GM12872 (cell line): ENCODE results near the gene GUK1.

ENCODE experiments used
- TF ChIP-seq, protein P1 (sequence below): IDR thresholded peaks from 3 replicates; pipeline ENCODE4 v1.5.1; 2011; ENCODE audit warnings: low read depth, mild to moderate bottlenecking, low read length, moderate library complexity; ENCODE audit not compliant: insufficient read depth

Gene GUK1

DNA sequence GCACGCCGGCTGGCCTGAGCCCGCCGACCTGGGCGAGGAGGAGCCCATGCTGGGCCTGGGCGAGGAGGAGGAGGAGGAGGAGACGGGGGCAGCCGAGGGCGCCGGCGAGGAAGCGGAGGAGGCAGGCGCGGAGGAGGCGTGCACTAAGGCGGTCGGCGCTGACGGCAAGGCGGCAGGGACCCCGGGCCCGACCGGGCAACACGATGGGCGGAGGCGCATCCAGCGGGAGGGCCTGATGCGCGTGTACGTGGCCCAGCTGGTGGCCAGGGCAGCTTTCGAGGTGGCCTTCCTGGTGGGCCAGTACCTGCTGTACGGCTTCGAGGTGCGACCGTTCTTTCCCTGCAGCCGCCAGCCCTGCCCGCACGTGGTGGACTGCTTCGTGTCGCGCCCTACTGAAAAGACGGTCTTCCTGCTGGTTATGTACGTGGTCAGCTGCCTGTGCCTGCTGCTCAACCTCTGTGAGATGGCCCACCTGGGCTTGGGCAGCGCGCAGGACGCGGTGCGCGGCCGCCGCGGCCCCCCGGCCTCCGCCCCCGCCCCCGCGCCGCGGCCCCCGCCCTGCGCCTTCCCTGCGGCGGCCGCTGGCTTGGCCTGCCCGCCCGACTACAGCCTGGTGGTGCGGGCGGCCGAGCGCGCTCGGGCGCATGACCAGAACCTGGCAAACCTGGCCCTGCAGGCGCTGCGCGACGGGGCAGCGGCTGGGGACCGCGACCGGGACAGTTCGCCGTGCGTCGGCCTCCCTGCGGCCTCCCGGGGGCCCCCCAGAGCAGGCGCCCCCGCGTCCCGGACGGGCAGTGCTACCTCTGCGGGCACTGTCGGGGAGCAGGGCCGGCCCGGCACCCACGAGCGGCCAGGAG lies 18.3 kb downstream of the GUK1 start:
- TF ChIP-seq, protein P1, sequence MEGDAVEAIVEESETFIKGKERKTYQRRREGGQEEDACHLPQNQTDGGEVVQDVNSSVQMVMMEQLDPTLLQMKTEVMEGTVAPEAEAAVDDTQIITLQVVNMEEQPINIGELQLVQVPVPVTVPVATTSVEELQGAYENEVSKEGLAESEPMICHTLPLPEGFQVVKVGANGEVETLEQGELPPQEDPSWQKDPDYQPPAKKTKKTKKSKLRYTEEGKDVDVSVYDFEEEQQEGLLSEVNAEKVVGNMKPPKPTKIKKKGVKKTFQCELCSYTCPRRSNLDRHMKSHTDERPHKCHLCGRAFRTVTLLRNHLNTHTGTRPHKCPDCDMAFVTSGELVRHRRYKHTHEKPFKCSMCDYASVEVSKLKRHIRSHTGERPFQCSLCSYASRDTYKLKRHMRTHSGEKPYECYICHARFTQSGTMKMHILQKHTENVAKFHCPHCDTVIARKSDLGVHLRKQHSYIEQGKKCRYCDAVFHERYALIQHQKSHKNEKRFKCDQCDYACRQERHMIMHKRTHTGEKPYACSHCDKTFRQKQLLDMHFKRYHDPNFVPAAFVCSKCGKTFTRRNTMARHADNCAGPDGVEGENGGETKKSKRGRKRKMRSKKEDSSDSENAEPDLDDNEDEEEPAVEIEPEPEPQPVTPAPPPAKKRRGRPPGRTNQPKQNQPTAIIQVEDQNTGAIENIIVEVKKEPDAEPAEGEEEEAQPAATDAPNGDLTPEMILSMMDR: no peak

DNA sequence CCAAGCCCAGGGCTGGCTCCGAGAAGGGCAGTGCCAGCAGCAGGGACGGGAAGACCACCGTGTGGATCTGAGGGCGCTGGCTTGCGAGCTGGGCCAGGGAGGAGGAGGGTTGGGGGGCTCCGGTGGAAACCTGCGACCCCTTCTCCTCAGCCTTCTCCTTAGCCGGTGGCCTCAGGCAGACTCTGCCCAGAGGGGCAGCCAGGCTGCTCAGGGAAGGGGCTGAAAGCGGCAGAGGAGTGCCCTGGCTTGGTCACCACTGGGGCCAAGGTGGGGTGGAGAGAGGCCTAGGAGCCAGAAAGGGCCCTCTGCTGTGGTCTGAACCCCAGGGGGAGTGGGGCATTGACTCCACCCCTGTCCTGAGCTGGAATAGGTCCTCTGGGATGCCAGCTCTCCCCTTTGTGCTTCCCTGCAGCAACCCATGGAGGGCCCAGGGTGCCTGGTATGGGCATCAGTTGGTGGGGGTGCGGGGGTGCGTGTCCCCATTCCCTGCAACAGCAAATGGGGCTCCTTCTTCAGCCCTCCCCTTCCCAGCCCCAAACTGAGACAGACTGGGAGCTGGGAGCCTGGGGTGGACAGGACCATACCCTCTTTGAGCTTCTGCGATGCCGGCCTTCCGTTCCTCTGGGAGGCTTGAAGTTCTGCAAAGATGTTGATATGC lies 19.1 kb downstream of the GUK1 start:
- TF ChIP-seq, protein P1: no peak

DNA sequence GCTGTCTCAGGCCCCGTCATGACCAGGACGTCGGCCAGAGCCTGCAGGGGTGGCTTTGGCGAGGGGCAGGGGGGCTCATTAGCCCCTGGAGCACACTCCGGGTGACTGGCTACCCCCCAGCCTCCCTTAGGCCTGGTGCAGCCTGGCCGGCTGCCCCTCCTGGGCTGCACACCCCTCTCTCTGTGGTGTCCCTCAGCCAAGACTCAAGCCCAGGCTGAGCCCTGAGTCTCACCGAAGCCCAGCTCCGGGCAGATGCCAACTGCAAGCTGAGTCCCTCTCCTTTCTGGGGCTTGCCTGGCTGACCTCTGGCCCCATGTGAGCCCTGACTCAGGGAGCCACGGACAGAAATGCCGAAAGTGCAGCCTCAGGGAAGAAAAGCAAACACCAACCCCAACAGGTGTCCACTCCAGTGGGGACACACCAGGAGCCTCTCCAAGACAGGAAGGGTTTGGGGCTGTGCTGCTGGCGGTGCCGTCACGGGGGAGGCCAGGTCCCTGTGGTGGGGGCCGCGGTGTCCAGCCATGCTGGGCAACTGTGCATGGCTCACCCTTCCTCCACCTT lies 20.2 kb downstream of the GUK1 start:
- TF ChIP-seq, protein P1: no peak

DNA sequence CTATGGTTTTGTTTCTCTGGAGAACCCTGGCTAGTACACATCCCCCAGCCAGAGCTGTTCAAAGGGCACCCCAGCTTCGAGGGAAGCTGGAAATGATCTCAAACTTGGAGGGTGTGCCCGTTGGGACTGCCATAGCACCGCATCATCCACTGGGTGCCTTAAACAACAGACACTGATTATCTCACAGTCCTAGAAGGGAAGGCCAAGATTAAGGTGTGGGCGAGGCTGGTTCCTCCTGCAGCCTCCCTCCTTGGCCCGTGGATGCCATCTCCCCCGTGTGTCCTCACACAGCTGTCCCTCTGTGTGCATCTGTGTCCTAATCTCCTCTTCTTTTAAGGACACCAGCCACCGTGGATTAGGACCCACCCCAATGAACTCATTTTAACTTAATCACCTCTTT lies 21.3 kb downstream of the GUK1 start:
- TF ChIP-seq, protein P1: no peak

DNA sequence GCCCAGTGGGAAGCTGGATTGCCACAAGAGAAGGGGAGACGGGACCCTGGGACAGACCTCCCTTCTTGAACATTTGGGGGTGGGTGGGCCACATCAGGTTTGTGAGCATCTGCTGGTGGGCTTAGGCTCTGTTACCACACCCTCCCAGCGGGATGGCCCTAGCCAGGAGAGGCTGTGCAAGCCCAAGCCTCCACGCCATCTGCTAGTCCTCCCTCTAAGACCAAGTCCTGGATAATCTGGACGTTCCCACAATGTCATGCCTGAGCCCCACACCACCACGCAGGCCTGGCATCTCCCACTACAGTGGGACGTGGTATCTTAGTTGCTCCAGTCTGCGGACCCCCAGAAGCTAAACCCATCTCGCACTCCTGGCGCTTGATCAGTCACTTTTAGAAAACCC lies 21.8 kb downstream of the GUK1 start:
- TF ChIP-seq, protein P1: no peak

DNA sequence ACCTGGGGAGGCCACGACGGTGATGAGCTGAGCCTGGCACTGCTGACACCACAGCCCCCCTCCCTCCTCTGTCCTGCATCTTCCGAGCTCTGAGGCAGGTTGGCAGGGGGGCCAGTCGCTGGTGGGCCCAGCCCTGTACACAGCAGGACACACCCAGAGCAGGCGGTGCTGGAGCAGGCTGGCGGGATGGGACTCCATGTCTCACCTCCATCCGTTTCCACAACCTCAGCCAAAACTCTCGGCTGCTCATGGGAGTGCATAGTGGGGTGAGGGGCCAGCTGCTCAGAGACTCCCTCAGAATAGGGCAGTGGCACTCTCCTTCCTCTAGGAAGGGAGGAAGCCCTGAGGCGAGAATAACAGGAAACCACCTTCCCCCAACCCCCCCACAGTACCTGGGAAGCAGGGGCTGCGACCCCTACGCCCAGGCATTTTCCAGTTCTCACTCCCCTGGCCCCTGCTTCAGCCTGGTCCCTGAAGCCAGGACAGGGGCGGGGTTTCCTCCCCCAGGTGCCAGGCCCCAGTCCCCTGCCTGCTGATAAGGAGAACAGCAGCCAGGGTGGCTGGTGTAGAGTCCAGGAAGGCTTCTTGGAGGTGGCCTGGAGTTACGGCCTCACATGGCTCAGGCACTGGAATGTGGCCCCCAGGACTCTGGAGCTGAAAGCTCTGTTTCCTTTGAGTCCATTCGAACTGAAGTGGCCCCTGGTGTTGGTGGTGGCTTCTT lies 22.4 kb downstream of the GUK1 start:
- TF ChIP-seq, protein P1: no peak
